HUES64 (cell line): ENCODE measurements around the gene SGPP2.

ENCODE experiments used
- H3K27ac ChIP-seq: 2 replicates; pipeline ENCODE4 v1.7.0; 2013; ENCODE audit warnings: low read depth, low read length, inconsistent platforms
- H3K27me3 ChIP-seq: 2 replicates; pipeline ENCODE4 v1.6.1; 2013; ENCODE audit warnings: mild to moderate bottlenecking, low read length; ENCODE audit not compliant: insufficient read depth
- H3K36me3 ChIP-seq: 2 replicates; pipeline ENCODE4 v1.6.1; 2013; ENCODE audit warnings: mild to moderate bottlenecking, low read length; ENCODE audit not compliant: insufficient read depth
- H3K4me1 ChIP-seq: 2 replicates; pipeline ENCODE4 v1.6.1; 2013; ENCODE audit warnings: mild to moderate bottlenecking, low read length, moderate library complexity; ENCODE audit not compliant: insufficient read depth
- H3K4me3 ChIP-seq: 2 replicates; pipeline ENCODE4 v1.5.1; 2013; ENCODE audit warnings: mild to moderate bottlenecking, low read length, moderate library complexity
- H3K9ac ChIP-seq: 2 replicates; pipeline ENCODE4 v1.6.1; 2013; ENCODE audit warnings: mild to moderate bottlenecking, low read depth, low read length
- H3K9me3 ChIP-seq: 2 replicates; pipeline ENCODE4 v1.6.1; 2013; ENCODE audit warnings: low read depth, low read length; ENCODE audit not compliant: insufficient read depth
- WGBS: fragments of 150-250, 120-280 bp; methylation state at CpG from one replicate; pipeline ENCODE4 v1.1.7; 2013; ENCODE audit warnings: missing lambda C conversion rate; 5-methylcytosine and 5-hydroxymethylcytosine counted together

SGPP2 gene

GRCh38 chr2:222470802-222471468 is 46.6 kb downstream of the SGPP2 start:
- H3K36me3 ChIP-seq: no peaks in the 10 kb centered on the region
- H3K9me3 ChIP-seq: no peaks in the 10 kb centered on the region
- H3K27ac ChIP-seq: peak overlapping the region; percentile 5; the same call in 1 of the 2 replicates
- H3K9ac ChIP-seq: no peak overlapping the region
- peaks cover 19% of the 10 kb centered on the region for H3K4me1 ChIP-seq
- H3K27me3 ChIP-seq: peaks cover 2% of the 10 kb centered on the region; the same call in 1 of the 2 replicates
- WGBS: 12% methylated on average over 5 of the region's 5 CpGs
- no peak overlapping the region for H3K4me3 ChIP-seq

DNA sequence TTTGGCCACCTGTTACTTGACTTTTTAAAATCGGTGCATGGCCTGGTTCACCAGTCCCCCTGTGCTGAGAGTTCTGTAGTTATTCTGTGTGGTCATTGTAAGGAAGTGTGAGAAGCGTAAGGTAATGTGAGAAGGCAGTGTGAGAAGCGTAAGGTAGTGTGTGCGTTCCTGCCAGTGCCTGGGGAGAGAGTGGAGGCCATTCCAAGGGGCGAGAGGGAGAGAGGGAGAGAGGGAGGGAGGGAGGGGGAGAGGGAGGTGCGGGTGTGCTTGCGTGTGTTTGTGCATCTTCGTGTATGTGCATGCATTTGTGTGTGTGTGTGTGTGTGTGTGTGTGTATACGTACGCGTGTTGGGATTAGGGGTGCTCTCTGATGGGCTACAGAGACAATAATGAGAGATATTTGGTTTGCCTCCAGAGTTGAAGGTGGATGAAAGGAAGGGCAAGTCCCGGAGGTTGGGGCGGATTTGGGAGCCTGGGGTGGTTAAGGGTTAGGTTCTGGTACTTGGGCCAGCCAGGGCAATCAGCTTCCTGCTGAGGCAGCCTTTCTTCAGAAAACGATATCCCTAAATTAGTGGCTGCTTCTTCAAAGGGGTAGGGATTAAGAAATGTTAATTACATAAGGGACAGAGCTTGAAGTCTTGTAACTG is 53.7 kb downstream of the SGPP2 start:
- Histone ChIP-seq H3K27me3 (peaks cover 55% of the 10 kb centered on the region), H3K4me1 (peaks cover 13% of the 10 kb centered on the region), H3K9me3 (no peaks in the 10 kb centered on the region), H3K4me3 (peak overlapping the region; percentile 37), H3K36me3 (no peaks in the 10 kb centered on the region), H3K27ac (no peak overlapping the region), H3K9ac (no peak overlapping the region)
- 8% methylated on average over 13 of the region's 14 CpGs for WGBS

DNA sequence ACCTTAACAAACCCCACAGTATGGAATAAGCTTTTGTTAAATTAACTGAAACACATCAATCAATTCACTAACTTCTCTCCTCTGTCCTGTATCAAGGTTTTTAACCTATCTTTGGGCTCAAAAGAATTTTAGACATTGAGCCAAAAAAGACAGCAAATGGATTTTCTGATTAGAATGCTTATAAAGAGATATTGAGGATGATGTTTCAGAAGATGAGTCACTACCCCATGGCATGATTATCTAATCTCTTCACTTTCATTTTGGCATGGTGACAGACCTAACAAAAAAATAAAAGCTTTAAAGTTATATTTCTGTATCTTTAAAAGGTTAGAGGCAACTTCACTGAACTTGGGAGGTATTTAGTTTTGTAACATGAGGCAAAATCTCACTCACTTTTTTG is 55.5 kb downstream of the SGPP2 start:
- H3K27me3 ChIP-seq: peaks cover 70% of the 10 kb centered on the region
- no peaks in the 10 kb centered on the region for H3K36me3 ChIP-seq
- H3K4me3 ChIP-seq: no peak overlapping the region
- H3K4me1 ChIP-seq: peaks cover 13% of the 10 kb centered on the region
- no peak overlapping the region for H3K9ac ChIP-seq
- no peak overlapping the region for H3K27ac ChIP-seq
- H3K9me3 ChIP-seq: no peaks in the 10 kb centered on the region

DNA sequence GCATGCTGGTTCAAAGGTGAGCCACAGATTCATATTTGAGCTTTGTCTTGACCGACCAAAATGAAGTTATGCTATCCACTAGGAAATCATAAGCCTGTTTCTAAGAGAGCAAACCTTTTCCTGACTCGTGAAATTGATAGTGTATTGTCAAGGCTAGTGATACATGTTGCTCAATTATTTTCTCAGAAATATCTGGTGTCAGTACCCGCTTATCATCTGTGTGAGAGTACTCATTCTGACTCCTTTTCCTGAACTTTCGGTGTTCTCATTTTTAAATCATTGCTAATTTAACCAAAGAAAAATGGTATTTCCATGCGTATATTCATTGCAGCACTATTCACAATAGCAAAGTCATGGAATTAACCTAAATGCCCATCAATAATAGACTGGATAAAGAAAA is 56.2 kb downstream of the SGPP2 start:
- no peak overlapping the region for H3K27ac ChIP-seq
- H3K4me1 ChIP-seq: peaks cover 13% of the 10 kb centered on the region
- peaks cover 75% of the 10 kb centered on the region for H3K27me3 ChIP-seq
- no peak overlapping the region for H3K9ac ChIP-seq
- H3K9me3 ChIP-seq: no peaks in the 10 kb centered on the region
- H3K36me3 ChIP-seq: no peaks in the 10 kb centered on the region
- no peak overlapping the region for H3K4me3 ChIP-seq
- WGBS: 93% methylated on average over 5 of the region's 5 CpGs

DNA sequence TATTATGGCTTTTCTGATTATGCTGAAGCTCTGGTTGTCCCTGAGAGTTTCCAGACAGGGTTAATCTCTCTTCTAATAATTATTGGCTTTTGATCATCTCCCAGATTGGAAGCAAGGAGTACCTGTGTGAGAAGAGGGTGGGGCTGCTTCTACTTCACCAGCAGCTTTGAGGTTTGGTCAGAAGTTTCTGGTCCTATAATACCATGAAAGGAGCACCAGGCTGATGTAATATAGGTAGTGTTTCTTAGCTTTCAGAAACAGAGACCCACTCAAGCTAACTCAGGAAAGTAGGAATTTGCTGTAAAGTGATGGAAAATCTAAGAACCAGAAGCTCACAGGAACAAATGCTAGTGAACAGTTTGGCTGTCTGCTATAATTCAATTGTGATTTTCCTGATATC is 57.6 kb downstream of the SGPP2 start:
- Histone ChIP-seq H3K27me3 (peaks cover 67% of the 10 kb centered on the region), H3K4me3 (no peak overlapping the region), H3K9me3 (no peaks in the 10 kb centered on the region), H3K9ac (no peak overlapping the region), H3K4me1 (peaks cover 13% of the 10 kb centered on the region), H3K27ac (no peak overlapping the region), H3K36me3 (no peaks in the 10 kb centered on the region)

DNA sequence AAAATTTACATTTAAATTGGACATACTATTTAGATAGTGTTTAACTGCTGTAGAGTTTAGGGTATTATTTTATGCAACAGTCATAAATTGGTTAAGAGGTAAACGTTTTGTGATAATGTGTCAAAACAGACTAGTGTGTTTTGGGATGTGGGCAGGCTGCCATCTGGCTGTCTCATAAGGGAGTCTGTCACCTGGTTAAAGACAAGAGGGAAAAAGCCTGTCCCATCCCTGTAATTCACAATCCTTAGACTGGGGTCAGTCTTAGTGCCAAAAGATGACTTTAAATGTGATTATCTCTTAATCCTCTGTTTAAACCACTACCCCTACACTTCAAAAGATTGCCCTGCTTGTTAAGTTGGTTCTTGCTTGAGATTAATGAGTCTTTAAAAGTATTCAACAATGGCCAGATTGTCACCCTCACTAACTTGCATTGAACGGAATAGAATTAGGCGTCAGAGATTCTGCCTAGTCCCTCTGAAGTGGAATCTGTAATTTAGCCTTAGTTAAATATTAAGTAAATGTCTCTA is 59.2 kb downstream of the SGPP2 start:
- 63% methylated on average over 3 of the region's 3 CpGs for WGBS

DNA sequence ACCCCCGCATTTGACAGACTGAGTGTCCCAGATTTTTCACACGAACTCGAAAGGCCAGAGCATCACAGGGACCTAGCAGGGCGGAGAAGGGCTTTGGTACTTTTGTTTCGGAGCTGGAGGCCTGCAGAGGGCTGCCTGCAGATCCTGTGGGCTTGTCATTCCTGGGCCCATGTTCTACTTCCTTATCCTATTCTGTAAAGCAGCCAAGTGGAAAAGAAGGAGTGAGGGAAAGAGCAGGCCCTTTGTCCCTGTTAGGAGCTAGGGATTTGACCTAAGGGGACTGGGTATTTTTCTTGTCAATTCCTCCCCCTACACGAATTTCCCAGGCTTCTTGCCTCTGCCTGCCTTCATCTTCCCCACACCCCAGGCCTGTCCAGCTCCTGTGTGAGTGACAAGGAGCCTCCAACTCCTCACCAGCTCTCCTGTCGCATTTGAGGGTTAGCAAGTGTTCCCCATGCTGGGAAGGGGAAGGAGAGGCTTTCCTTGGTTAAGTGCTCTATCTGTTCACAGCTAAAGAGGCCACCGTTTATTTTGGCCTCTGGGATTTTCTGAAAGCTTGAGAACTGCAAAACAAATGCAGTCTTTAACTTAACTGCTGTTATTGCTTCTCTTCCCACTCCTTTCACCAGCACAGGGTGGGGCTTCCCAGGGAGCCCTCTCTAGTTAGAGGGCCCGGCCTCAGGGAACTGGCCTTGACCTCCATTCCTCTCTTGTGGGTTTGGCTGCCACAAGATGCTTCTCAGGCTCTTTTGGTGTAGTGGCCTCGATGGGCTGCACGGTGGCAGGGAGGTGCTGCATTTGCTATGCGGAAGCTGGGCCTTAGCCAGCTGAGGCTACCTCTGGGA is 61.2 kb downstream of the SGPP2 start:
- Histone ChIP-seq H3K36me3 (no peaks in the 10 kb centered on the region), H3K9ac (no peak overlapping the region), H3K9me3 (no peaks in the 10 kb centered on the region), H3K27me3 (peaks cover 47% of the 10 kb centered on the region), H3K4me1 (no peaks in the 10 kb centered on the region; the same call in 1 of the 2 replicates), H3K27ac (no peak overlapping the region), H3K4me3 (no peak overlapping the region)
- WGBS: 72% methylated on average over 12 of the region's 12 CpGs

More for the DNA sequence above, 59.2 kb downstream of the SGPP2 start:
- H3K27ac ChIP-seq: no peak overlapping the region
- peaks cover 5% of the 10 kb centered on the region for H3K4me1 ChIP-seq
- H3K9ac ChIP-seq: no peak overlapping the region
- peaks cover 60% of the 10 kb centered on the region for H3K27me3 ChIP-seq
- no peaks in the 10 kb centered on the region for H3K36me3 ChIP-seq
- H3K4me3 ChIP-seq: no peak overlapping the region
- H3K9me3 ChIP-seq: no peaks in the 10 kb centered on the region

DNA sequence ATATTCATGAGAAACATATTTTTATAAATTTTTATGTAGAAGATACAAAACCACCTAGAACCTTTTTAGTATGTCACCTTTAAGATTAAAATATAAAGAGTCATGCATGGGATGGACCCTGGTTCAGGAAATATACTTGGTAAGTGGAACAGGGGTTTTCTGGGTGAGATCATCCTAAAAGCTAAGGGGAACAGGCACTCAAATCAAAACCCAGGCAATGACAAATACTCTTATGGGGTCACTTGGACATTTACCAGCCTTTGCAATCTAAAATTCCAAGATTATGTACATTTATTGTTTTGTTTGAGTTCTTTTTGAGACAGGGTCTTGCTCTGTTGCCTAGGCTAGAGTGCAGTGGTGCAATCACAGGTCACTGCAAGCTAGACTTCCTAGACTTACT is 65.8 kb downstream of the SGPP2 start:
- H3K4me3 ChIP-seq: no peak overlapping the region
- H3K9ac ChIP-seq: no peak overlapping the region
- H3K36me3 ChIP-seq: no peaks in the 10 kb centered on the region
- H3K9me3 ChIP-seq: peaks cover 11% of the 10 kb centered on the region; the same call in 1 of the 2 replicates
- H3K4me1 ChIP-seq: no peaks in the 10 kb centered on the region; the same call in 1 of the 2 replicates
- peaks cover 5% of the 10 kb centered on the region for H3K27me3 ChIP-seq
- H3K27ac ChIP-seq: no peak overlapping the region

GRCh38 chr2:222492683-222493082 is 68.3 kb downstream of the SGPP2 start:
- H3K27ac ChIP-seq: no peak overlapping the region
- H3K9me3 ChIP-seq: peaks cover 11% of the 10 kb centered on the region; the same call in 1 of the 2 replicates
- no peak overlapping the region for H3K4me3 ChIP-seq
- H3K27me3 ChIP-seq: peaks cover 3% of the 10 kb centered on the region; the same call in 1 of the 2 replicates
- H3K4me1 ChIP-seq: no peaks in the 10 kb centered on the region
- no peak overlapping the region for H3K9ac ChIP-seq
- H3K36me3 ChIP-seq: no peaks in the 10 kb centered on the region

- H3K27me3 ChIP-seq: no peaks in the 10 kb centered on the region
- no peak overlapping the region for H3K27ac ChIP-seq
- no peak overlapping the region for H3K9ac ChIP-seq
- no peaks in the 10 kb centered on the region for H3K4me1 ChIP-seq
- no peak overlapping the region for H3K4me3 ChIP-seq
- peaks cover 11% of the 10 kb centered on the region; the same call in 1 of the 2 replicates for H3K9me3 ChIP-seq
- WGBS: 96% methylated on average over 11 of the region's 11 CpGs
- H3K36me3 ChIP-seq: no peaks in the 10 kb centered on the region
Observed at GRCh38 chr2:222494104-222494739, 69.9 kb downstream of the SGPP2 start.
